HCT116 (cell line): ENCODE data around the gene FOS.

Experiments
- EGR1 ChIP-seq: IDR thresholded peaks from 2 replicates; pipeline ENCODE4 v1.6.1; 2012; ENCODE audit warnings: low read depth
- ELF1 ChIP-seq: IDR thresholded peaks from 2 replicates; pipeline ENCODE4 v1.6.1; 2012; ENCODE audit warnings: low read depth, borderline replicate concordance
- EZH2phosphoT487 ChIP-seq: fragments of 200-600 bp; IDR thresholded peaks from 2 replicates; pipeline ENCODE4 v1.6.1; 2018; ENCODE audit warnings: antibody characterized with exemption, borderline replicate concordance
- JUND ChIP-seq: IDR thresholded peaks from 2 replicates; pipeline ENCODE4 v1.6.1; 2012
- POLR2A ChIP-seq: IDR thresholded peaks from 2 replicates; pipeline ENCODE4 v1.7.0; 2011; ENCODE audit warnings: borderline replicate concordance; ENCODE audit not compliant: insufficient read depth, insufficient read length; ENCODE audit errors: extremely low read depth
- POLR2AphosphoS5 ChIP-seq: IDR thresholded peaks from 2 replicates; pipeline ENCODE4 v1.6.1; 2011; ENCODE audit warnings: mild to moderate bottlenecking, low read depth, low read length, moderate library complexity
- RAD21 ChIP-seq: IDR thresholded peaks from 2 replicates; pipeline ENCODE4 v1.6.1; 2012; ENCODE audit warnings: low read depth, mild to moderate bottlenecking
- SP1 ChIP-seq: IDR thresholded peaks from 2 replicates; pipeline ENCODE4 v1.6.1; 2012; ENCODE audit warnings: low read depth
- ZNF274 ChIP-seq: fragments of 200-500 bp; sonication (Bioruptor generic); IDR thresholded peaks from 2 replicates; pipeline ENCODE4 v1.6.1; 2014; ENCODE audit warnings: mild to moderate bottlenecking, low read depth, low read length, inconsistent platforms
- TF ChIP-seq, protein P1 (sequence below), 3 experiments: fragments of 200-600 bp in 1 of 3; sonication (generic) in 1 of 3; IDR thresholded peaks in 2 of 3; conservative IDR thresholded peaks in 1 of 3; 2 replicates each; pipeline ENCODE4 v1.5.1; 2012 to 2017; ENCODE audit warnings: low read depth in 2 of 3, low read length in 2 of 3, antibody characterized with exemption in 1 of 3, borderline replicate concordance in 1 of 3, control low read depth in 1 of 3, mild to moderate bottlenecking in 1 of 3, mixed read lengths in 1 of 3, mixed run types in 1 of 3, moderate library complexity in 1 of 3; ENCODE audit not compliant: insufficient read depth in 1 of 3
- TF ChIP-seq, protein P2 (sequence below): IDR thresholded peaks from 2 replicates; pipeline ENCODE4 v1.6.1; 2012; ENCODE audit warnings: low read depth

DNA sequence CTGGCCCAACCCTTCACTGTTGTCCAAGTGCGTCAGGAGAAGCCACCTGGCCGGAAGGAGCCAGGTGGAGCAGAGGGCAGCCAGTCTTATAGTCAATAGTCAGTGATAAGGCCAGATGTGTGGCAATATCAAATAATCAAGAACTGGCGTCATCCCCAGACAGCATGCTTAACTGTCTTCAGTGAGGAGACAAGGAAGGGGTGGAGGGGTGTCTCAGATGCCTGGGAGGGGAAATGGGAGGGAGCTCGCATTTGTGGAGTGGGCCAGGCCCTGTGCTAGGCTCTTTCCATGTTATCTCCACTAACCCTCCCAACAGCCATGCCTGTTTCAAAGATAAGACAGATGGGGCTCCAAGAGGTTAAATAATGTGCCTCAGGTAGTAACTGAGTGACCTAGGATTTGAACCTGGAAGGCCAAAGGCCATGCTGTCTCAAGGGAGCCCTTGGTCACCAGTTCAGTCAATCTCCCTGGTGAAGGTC lies 48.9 kb upstream of the FOS start:
- TF ChIP-seq ZNF274 = no peak
- TF ChIP-seq POLR2A = no peak
- no peak for TF ChIP-seq EZH2phosphoT487
- TF ChIP-seq, protein P1, sequence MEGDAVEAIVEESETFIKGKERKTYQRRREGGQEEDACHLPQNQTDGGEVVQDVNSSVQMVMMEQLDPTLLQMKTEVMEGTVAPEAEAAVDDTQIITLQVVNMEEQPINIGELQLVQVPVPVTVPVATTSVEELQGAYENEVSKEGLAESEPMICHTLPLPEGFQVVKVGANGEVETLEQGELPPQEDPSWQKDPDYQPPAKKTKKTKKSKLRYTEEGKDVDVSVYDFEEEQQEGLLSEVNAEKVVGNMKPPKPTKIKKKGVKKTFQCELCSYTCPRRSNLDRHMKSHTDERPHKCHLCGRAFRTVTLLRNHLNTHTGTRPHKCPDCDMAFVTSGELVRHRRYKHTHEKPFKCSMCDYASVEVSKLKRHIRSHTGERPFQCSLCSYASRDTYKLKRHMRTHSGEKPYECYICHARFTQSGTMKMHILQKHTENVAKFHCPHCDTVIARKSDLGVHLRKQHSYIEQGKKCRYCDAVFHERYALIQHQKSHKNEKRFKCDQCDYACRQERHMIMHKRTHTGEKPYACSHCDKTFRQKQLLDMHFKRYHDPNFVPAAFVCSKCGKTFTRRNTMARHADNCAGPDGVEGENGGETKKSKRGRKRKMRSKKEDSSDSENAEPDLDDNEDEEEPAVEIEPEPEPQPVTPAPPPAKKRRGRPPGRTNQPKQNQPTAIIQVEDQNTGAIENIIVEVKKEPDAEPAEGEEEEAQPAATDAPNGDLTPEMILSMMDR (IDR thresholded peaks at IDR 0.05 in 2 of 3, conservative IDR thresholded peaks at IDR 0.05 in 1 of 3; ENCODE audit: borderline replicate concordance in 1 of 3, insufficient read depth in 1 of 3, low read depth in 2 of 3, low read length in 2 of 3) = no peak
- TF ChIP-seq RAD21 = no peak
- no peak for TF ChIP-seq ELF1
- no peak for TF ChIP-seq EGR1
- TF ChIP-seq JUND = no peak
- TF ChIP-seq, protein P2, sequence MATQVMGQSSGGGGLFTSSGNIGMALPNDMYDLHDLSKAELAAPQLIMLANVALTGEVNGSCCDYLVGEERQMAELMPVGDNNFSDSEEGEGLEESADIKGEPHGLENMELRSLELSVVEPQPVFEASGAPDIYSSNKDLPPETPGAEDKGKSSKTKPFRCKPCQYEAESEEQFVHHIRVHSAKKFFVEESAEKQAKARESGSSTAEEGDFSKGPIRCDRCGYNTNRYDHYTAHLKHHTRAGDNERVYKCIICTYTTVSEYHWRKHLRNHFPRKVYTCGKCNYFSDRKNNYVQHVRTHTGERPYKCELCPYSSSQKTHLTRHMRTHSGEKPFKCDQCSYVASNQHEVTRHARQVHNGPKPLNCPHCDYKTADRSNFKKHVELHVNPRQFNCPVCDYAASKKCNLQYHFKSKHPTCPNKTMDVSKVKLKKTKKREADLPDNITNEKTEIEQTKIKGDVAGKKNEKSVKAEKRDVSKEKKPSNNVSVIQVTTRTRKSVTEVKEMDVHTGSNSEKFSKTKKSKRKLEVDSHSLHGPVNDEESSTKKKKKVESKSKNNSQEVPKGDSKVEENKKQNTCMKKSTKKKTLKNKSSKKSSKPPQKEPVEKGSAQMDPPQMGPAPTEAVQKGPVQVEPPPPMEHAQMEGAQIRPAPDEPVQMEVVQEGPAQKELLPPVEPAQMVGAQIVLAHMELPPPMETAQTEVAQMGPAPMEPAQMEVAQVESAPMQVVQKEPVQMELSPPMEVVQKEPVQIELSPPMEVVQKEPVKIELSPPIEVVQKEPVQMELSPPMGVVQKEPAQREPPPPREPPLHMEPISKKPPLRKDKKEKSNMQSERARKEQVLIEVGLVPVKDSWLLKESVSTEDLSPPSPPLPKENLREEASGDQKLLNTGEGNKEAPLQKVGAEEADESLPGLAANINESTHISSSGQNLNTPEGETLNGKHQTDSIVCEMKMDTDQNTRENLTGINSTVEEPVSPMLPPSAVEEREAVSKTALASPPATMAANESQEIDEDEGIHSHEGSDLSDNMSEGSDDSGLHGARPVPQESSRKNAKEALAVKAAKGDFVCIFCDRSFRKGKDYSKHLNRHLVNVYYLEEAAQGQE = no peak
- no peak for TF ChIP-seq POLR2AphosphoS5
- TF ChIP-seq SP1 = no peak
